ENCODE measurements around the gene FPR2.

FPR2 gene

GRCh38 chr19:51760697-51761356, at the start of gene FPR2:
Gene FPR2, plus strand, starts transcription at chr19:51761180. Its CDS starts 7,479 bp downstream, at chr19:51768659.
- no peaks in the 10 kb centered on the region for H3K4me1 ChIP-seq (ENCODE audit: control insufficient read depth in 1 of 2, insufficient read depth in 2 of 2, low read length in 2 of 2)
- H3K27me3 ChIP-seq (ENCODE audit: control insufficient read depth in 1 of 2, insufficient read depth in 2 of 2, low read length in 2 of 2), result no peaks in the 10 kb centered on the region
- H3K4me3 ChIP-seq (ENCODE audit: low read depth in 1 of 2, low read length in 2 of 2), result no peak within 1 kb of the TSS
- H3K27ac ChIP-seq (ENCODE audit: low read depth, low read length), result no peak within 1 kb of the TSS
- H3K9me3 ChIP-seq (ENCODE audit: control insufficient read depth in 1 of 2, low read length in 2 of 2), result peaks cover 0 to 2% of the 10 kb centered on the region in 2 donors
- no peak within 1 kb of the TSS for H3K9ac ChIP-seq (ENCODE audit: low read depth in 1 of 2, low read length in 2 of 2)
- H3K36me3 ChIP-seq (ENCODE audit: control insufficient read depth in 1 of 2, insufficient read depth in 2 of 2, low read length in 2 of 2), result no peaks in the 10 kb centered on the region

GRCh38 chr19:51711702-51712101, 49.3 kb upstream of the FPR2 start:
- Histone ChIP-seq H3K36me3 (ENCODE audit: control insufficient read depth in 1 of 2, insufficient read depth in 2 of 2, low read length in 2 of 2) (no peaks in the 10 kb centered on the region), H3K9me3 (ENCODE audit: control insufficient read depth in 1 of 2, low read length in 2 of 2) (no peaks in the 10 kb centered on the region), H3K9ac (ENCODE audit: low read depth in 1 of 2, low read length in 2 of 2) (no peak overlapping the region), H3K4me3 (ENCODE audit: low read depth in 1 of 2, low read length in 2 of 2) (no peak overlapping the region), H3K27ac (ENCODE audit: low read depth, low read length) (no peak overlapping the region), H3K27me3 (ENCODE audit: control insufficient read depth in 1 of 2, insufficient read depth in 2 of 2, low read length in 2 of 2) (no peaks in the 10 kb centered on the region), H3K4me1 (ENCODE audit: control insufficient read depth in 1 of 2, insufficient read depth in 2 of 2, low read length in 2 of 2) (no peaks in the 10 kb centered on the region)

- no peaks in the 10 kb centered on the region for H3K36me3 ChIP-seq (ENCODE audit: control insufficient read depth in 1 of 2, insufficient read depth in 2 of 2, low read length in 2 of 2)
- no peaks in the 10 kb centered on the region for H3K4me1 ChIP-seq (ENCODE audit: control insufficient read depth in 1 of 2, insufficient read depth in 2 of 2, low read length in 2 of 2)
- H3K27ac ChIP-seq (ENCODE audit: low read depth, low read length), result no peak overlapping the region
- H3K9ac ChIP-seq (ENCODE audit: low read depth in 1 of 2, low read length in 2 of 2), result no peak overlapping the region
- H3K9me3 ChIP-seq (ENCODE audit: control insufficient read depth in 1 of 2, low read length in 2 of 2), result no peaks in the 10 kb centered on the region
- H3K27me3 ChIP-seq (ENCODE audit: control insufficient read depth in 1 of 2, insufficient read depth in 2 of 2, low read length in 2 of 2), result no peaks in the 10 kb centered on the region
- no peak overlapping the region for H3K4me3 ChIP-seq (ENCODE audit: low read depth in 1 of 2, low read length in 2 of 2)
Measured at GRCh38 chr19:51712461-51713081, 48.4 kb upstream of the FPR2 start.

GRCh38 chr19:51713319-51714285, 47.4 kb upstream of the FPR2 start:
- H3K27me3 ChIP-seq (ENCODE audit: control insufficient read depth in 1 of 2, insufficient read depth in 2 of 2, low read length in 2 of 2), result peaks cover 0 to under 1% of the 10 kb centered on the region in 2 donors
- no peaks in the 10 kb centered on the region for H3K36me3 ChIP-seq (ENCODE audit: control insufficient read depth in 1 of 2, insufficient read depth in 2 of 2, low read length in 2 of 2)
- no peak overlapping the region for H3K4me3 ChIP-seq (ENCODE audit: low read depth in 1 of 2, low read length in 2 of 2)
- H3K9ac ChIP-seq (ENCODE audit: low read depth in 1 of 2, low read length in 2 of 2), result no peak overlapping the region
- H3K27ac ChIP-seq (ENCODE audit: low read depth, low read length), result no peak overlapping the region
- no peaks in the 10 kb centered on the region for H3K4me1 ChIP-seq (ENCODE audit: control insufficient read depth in 1 of 2, insufficient read depth in 2 of 2, low read length in 2 of 2)
- H3K9me3 ChIP-seq (ENCODE audit: control insufficient read depth in 1 of 2, low read length in 2 of 2), result no peaks in the 10 kb centered on the region

GRCh38 chr19:51714848-51715247, 46.1 kb upstream of the FPR2 start:
- H3K36me3 ChIP-seq (ENCODE audit: control insufficient read depth in 1 of 2, insufficient read depth in 2 of 2, low read length in 2 of 2), result no peaks in the 10 kb centered on the region
- no peaks in the 10 kb centered on the region for H3K9me3 ChIP-seq (ENCODE audit: control insufficient read depth in 1 of 2, low read length in 2 of 2)
- peaks cover 11 to 13% of the 10 kb centered on the region in 2 donors for H3K27me3 ChIP-seq (ENCODE audit: control insufficient read depth in 1 of 2, insufficient read depth in 2 of 2, low read length in 2 of 2)
- no peak overlapping the region for H3K27ac ChIP-seq (ENCODE audit: low read depth, low read length)
- no peaks in the 10 kb centered on the region for H3K4me1 ChIP-seq (ENCODE audit: control insufficient read depth in 1 of 2, insufficient read depth in 2 of 2, low read length in 2 of 2)
- no peak overlapping the region for H3K4me3 ChIP-seq (ENCODE audit: low read depth in 1 of 2, low read length in 2 of 2)
- H3K9ac ChIP-seq (ENCODE audit: low read depth in 1 of 2, low read length in 2 of 2), result no peak overlapping the region

- no peaks in the 10 kb centered on the region for H3K9me3 ChIP-seq (ENCODE audit: control insufficient read depth in 1 of 2, low read length in 2 of 2)
- peaks cover 11 to 14% of the 10 kb centered on the region in 2 donors for H3K27me3 ChIP-seq (ENCODE audit: control insufficient read depth in 1 of 2, insufficient read depth in 2 of 2, low read length in 2 of 2)
- no peaks in the 10 kb centered on the region for H3K4me1 ChIP-seq (ENCODE audit: control insufficient read depth in 1 of 2, insufficient read depth in 2 of 2, low read length in 2 of 2)
- no peak overlapping the region for H3K9ac ChIP-seq (ENCODE audit: low read depth in 1 of 2, low read length in 2 of 2)
- no peak overlapping the region for H3K27ac ChIP-seq (ENCODE audit: low read depth, low read length)
- no peak overlapping the region for H3K4me3 ChIP-seq (ENCODE audit: low read depth in 1 of 2, low read length in 2 of 2)
- H3K36me3 ChIP-seq (ENCODE audit: control insufficient read depth in 1 of 2, insufficient read depth in 2 of 2, low read length in 2 of 2), result no peaks in the 10 kb centered on the region
Measured at GRCh38 chr19:51715850-51716249, 45.1 kb upstream of the FPR2 start.

DNA sequence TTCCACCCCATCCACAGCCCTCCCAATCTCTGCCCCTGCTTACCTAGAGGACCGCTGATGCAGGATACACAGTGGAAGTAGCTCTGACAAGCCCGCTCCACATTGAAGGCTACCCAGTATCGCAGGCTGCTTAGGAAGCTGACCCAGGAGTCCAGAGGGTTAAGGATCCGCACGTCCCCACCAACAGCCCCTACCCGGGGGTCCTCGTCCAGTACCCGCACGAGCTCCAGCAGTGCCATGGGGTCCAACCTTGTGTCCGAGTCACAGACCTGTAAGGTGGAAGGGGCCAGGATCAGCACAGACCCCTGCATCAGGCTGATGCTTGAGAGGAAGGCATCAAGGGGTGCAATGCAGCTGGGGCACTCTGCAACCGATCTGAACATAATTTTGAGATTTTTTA, 44.1 kb upstream of the FPR2 start:
- no peaks in the 10 kb centered on the region for H3K36me3 ChIP-seq (ENCODE audit: control insufficient read depth in 1 of 2, insufficient read depth in 2 of 2, low read length in 2 of 2)
- no peak overlapping the region for H3K4me3 ChIP-seq (ENCODE audit: low read depth in 1 of 2, low read length in 2 of 2)
- H3K27ac ChIP-seq (ENCODE audit: low read depth, low read length), result no peak overlapping the region
- H3K9me3 ChIP-seq (ENCODE audit: control insufficient read depth in 1 of 2, low read length in 2 of 2), result no peaks in the 10 kb centered on the region
- no peak overlapping the region for H3K9ac ChIP-seq (ENCODE audit: low read depth in 1 of 2, low read length in 2 of 2)
- H3K27me3 ChIP-seq (ENCODE audit: control insufficient read depth in 1 of 2, insufficient read depth in 2 of 2, low read length in 2 of 2), result peaks cover 11 to 16% of the 10 kb centered on the region in 2 donors
- no peaks in the 10 kb centered on the region for H3K4me1 ChIP-seq (ENCODE audit: control insufficient read depth in 1 of 2, insufficient read depth in 2 of 2, low read length in 2 of 2)

GRCh38 chr19:51719251-51719988, 41.6 kb upstream of the FPR2 start:
- no peaks in the 10 kb centered on the region for H3K4me1 ChIP-seq (ENCODE audit: control insufficient read depth in 1 of 2, insufficient read depth in 2 of 2, low read length in 2 of 2)
- H3K9ac ChIP-seq (ENCODE audit: low read depth in 1 of 2, low read length in 2 of 2), result no peak overlapping the region
- H3K9me3 ChIP-seq (ENCODE audit: control insufficient read depth in 1 of 2, low read length in 2 of 2), result no peaks in the 10 kb centered on the region
- H3K4me3 ChIP-seq (ENCODE audit: low read depth in 1 of 2, low read length in 2 of 2), result no peak overlapping the region
- no peak overlapping the region for H3K27ac ChIP-seq (ENCODE audit: low read depth, low read length)
- H3K36me3 ChIP-seq (ENCODE audit: control insufficient read depth in 1 of 2, insufficient read depth in 2 of 2, low read length in 2 of 2), result no peaks in the 10 kb centered on the region
- H3K27me3 ChIP-seq (ENCODE audit: control insufficient read depth in 1 of 2, insufficient read depth in 2 of 2, low read length in 2 of 2), result peaks cover 11 to 16% of the 10 kb centered on the region in 2 donors

DNA sequence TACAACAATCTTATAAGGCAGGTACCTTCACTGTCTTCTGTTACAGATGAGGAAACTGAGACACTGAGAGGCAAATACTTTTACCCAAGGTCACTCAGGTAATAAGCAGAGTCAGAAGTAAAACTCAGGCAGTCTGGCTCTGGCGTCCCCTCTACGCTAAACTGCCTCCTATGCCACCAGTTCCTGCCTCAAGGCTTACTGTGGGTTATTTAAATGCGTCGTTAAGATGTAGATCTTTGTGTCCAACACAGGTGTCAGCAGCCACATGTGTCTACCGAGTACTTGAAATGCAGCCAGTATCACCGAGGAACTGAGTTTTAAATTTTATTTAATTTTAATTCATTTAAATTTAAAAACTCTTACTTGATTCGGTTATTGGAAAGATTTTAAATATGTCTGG, 39.1 kb upstream of the FPR2 start:
- Histone ChIP-seq H3K4me3 (ENCODE audit: low read depth in 1 of 2, low read length in 2 of 2) (no peak overlapping the region), H3K27ac (ENCODE audit: low read depth, low read length) (no peak overlapping the region), H3K36me3 (ENCODE audit: control insufficient read depth in 1 of 2, insufficient read depth in 2 of 2, low read length in 2 of 2) (no peaks in the 10 kb centered on the region), H3K27me3 (ENCODE audit: control insufficient read depth in 1 of 2, insufficient read depth in 2 of 2, low read length in 2 of 2) (peaks cover 11 to 16% of the 10 kb centered on the region in 2 donors), H3K9me3 (ENCODE audit: control insufficient read depth in 1 of 2, low read length in 2 of 2) (no peaks in the 10 kb centered on the region), H3K4me1 (ENCODE audit: control insufficient read depth in 1 of 2, insufficient read depth in 2 of 2, low read length in 2 of 2) (no peaks in the 10 kb centered on the region), H3K9ac (ENCODE audit: low read depth in 1 of 2, low read length in 2 of 2) (no peak overlapping the region)

All from duodenal mucosa (tissue), 2 donors.